NCI-H82 (cell line): ENCODE measurements around the gene KCNA10.
A peak's percentile ranks its signal among the peaks of the same experiment; 100 is the strongest.

Source experiments
- DNase-seq: peaks from one replicate; lab custom pipeline; 2025; lab: John Stamatoyannopoulos, UW

The KCNA10 gene

GRCh38 chr1:110519125-110519810 lies at the start of gene KCNA10:
Gene KCNA10 (minus strand): TSS chr1:110519175. CDS start chr1:110518787, 388 bp downstream.
- no peak for DNase-seq

- DNase-seq, result no peak
Observed at GRCh38 chr1:110566836-110567235, 47.9 kb upstream of the KCNA10 start.

- no peak for DNase-seq
Observed at GRCh38 chr1:110565565-110565964, 46.6 kb upstream of the KCNA10 start.

GRCh38 chr1:110563089-110563488 lies 44.1 kb upstream of the KCNA10 start:
- DNase-seq, result no peak

GRCh38 chr1:110561596-110561995 lies 42.6 kb upstream of the KCNA10 start:
- DNase-seq, result no peak

GRCh38 chr1:110559157-110559556 lies 40.2 kb upstream of the KCNA10 start:
- DNase-seq, result no peak

- DNase-seq, result no peak
Observed at GRCh38 chr1:110557481-110557880, 38.5 kb upstream of the KCNA10 start.

- no peak for DNase-seq
Observed at GRCh38 chr1:110556471-110556807, 37.5 kb upstream of the KCNA10 start.

GRCh38 chr1:110555807-110556470 lies 37.0 kb upstream of the KCNA10 start:
- no peak for DNase-seq

GRCh38 chr1:110554871-110555801 lies 36.2 kb upstream of the KCNA10 start:
- peak; percentile 69 for DNase-seq

- DNase-seq, result no peak
Observed at GRCh38 chr1:110551278-110551809, 32.4 kb upstream of the KCNA10 start.

- no peak for DNase-seq
Observed at GRCh38 chr1:110549831-110550230, 30.9 kb upstream of the KCNA10 start.

- peak; percentile 58 for DNase-seq
Observed at GRCh38 chr1:110548381-110548780, 29.4 kb upstream of the KCNA10 start.

- no peak for DNase-seq
Observed at GRCh38 chr1:110547017-110547416, 28.0 kb upstream of the KCNA10 start.

GRCh38 chr1:110545492-110545891 lies 26.5 kb upstream of the KCNA10 start:
- no peak for DNase-seq

GRCh38 chr1:110544753-110545152 lies 25.8 kb upstream of the KCNA10 start:
- no peak for DNase-seq

- no peak for DNase-seq
Observed at GRCh38 chr1:110542725-110543124, 23.8 kb upstream of the KCNA10 start.

GRCh38 chr1:110541906-110542395 lies 23.0 kb upstream of the KCNA10 start:
- no peak for DNase-seq

GRCh38 chr1:110540891-110541685 lies 22.1 kb upstream of the KCNA10 start:
- no peak for DNase-seq

- no peak for DNase-seq
Observed at GRCh38 chr1:110538921-110539320, 19.9 kb upstream of the KCNA10 start.

- DNase-seq, result no peak
Observed at GRCh38 chr1:110538075-110538474, 19.1 kb upstream of the KCNA10 start.
